GM23338 (cell line): Measurements from ENCODE around the gene SORCS3. TPM values are rescaled to one million over a fixed set of nuclear protein-coding genes. Genes with fewer than 3 reads are reported as not detected.

Experiments
- ATAC-seq: fragments of 200-7000 bp; cut with Tn5 transposase; 3 replicates; pipeline ENCODE4 v1.9.1; 2020
- DNase-seq: peaks from one replicate; pipeline ENCODE4 v3.0.0-alpha.2; 2015; ENCODE audit warnings: low spot score
- H2AFZ ChIP-seq: fragments of 200-600 bp; sonication (generic); 2 replicates; pipeline ENCODE4 v1.8.0; 2016; ENCODE audit warnings: antibody characterized with exemption, mild to moderate bottlenecking, moderate library complexity
- H3F3A ChIP-seq: fragments of 200-600 bp; sonication (generic); replicated peaks from 2 replicates; pipeline ENCODE4 v1.8.0; 2017; ENCODE audit warnings: antibody characterized with exemption, mixed run types, low read depth
- H3K27ac ChIP-seq: fragments of 200-600 bp; sonication (generic); 2 replicates; pipeline ENCODE4 v1.6.1; 2016; ENCODE audit warnings: low read depth
- H3K27me3 ChIP-seq: fragments of 200-600 bp; sonication (generic); 2 replicates; pipeline ENCODE4 v1.8.0; 2016; ENCODE audit warnings: mild to moderate bottlenecking, mixed run types, moderate library complexity; ENCODE audit not compliant: insufficient read depth
- H3K36me3 ChIP-seq: fragments of 200-600 bp; sonication (generic); 2 replicates; pipeline ENCODE4 v1.8.0; 2016; ENCODE audit warnings: mild to moderate bottlenecking; ENCODE audit not compliant: insufficient read depth
- H3K4me1 ChIP-seq: fragments of 200-600 bp; sonication (generic); 2 replicates; pipeline ENCODE4 v1.8.0; 2016; ENCODE audit warnings: mild to moderate bottlenecking, moderate library complexity; ENCODE audit not compliant: insufficient read depth
- H3K4me2 ChIP-seq: fragments of 200-600 bp; sonication (generic); 2 replicates; pipeline ENCODE4 v1.7.1; 2017; ENCODE audit warnings: mixed run types
- H3K4me3 ChIP-seq: fragments of 200-600 bp; sonication (generic); 2 replicates; pipeline ENCODE4 v1.6.1; 2016; ENCODE audit warnings: mixed run types
- H3K79me2 ChIP-seq: fragments of 200-600 bp; sonication (generic); replicated peaks from 2 replicates; pipeline ENCODE4 v1.8.0; 2017; ENCODE audit warnings: mild to moderate bottlenecking; ENCODE audit not compliant: insufficient read depth
- H3K9me2 ChIP-seq: fragments of 200-600 bp; sonication (generic); 2 replicates; pipeline ENCODE4 v1.8.0; 2017; ENCODE audit not compliant: insufficient read depth
- H4K20me1 ChIP-seq: fragments of 200-600 bp; sonication (generic); replicated peaks from 2 replicates; pipeline ENCODE4 v1.8.0; 2017; ENCODE audit warnings: mild to moderate bottlenecking; ENCODE audit not compliant: insufficient read depth
- H3K27ac Mint-ChIP-seq: 2 replicates; pipeline ENCODE4 v1.8.0; 2020; ENCODE audit warnings: inconsistent platforms, mild to moderate bottlenecking, moderate library complexity, mixed read lengths
- H3K27me3 Mint-ChIP-seq: 3 replicates; pipeline ENCODE4 v1.8.0; 2022; ENCODE audit warnings: low read depth, mild to moderate bottlenecking, moderate library complexity, mixed read lengths, inconsistent platforms; ENCODE audit not compliant: insufficient read depth, poor library complexity
- H3K36me3 Mint-ChIP-seq: 3 replicates; pipeline ENCODE4 v1.8.0; 2021; ENCODE audit warnings: low read depth, mild to moderate bottlenecking, inconsistent platforms, moderate library complexity, mixed read lengths
- H3K4me1 Mint-ChIP-seq: 3 replicates; pipeline ENCODE4 v1.8.0; 2020; ENCODE audit warnings: mild to moderate bottlenecking, inconsistent platforms, mixed read lengths
- H3K4me3 Mint-ChIP-seq: 3 replicates; pipeline ENCODE4 v1.8.0; 2021; ENCODE audit warnings: moderate library complexity, mild to moderate bottlenecking, inconsistent platforms, mixed read lengths
- H3K9me3 Mint-ChIP-seq: 3 replicates; pipeline ENCODE4 v1.8.0; 2020; ENCODE audit warnings: moderate library complexity, mild to moderate bottlenecking, inconsistent platforms, mixed read lengths
- EZH2phosphoT487 ChIP-seq: fragments of 200-600 bp; sonication (generic); IDR thresholded peaks from one replicate; pipeline ENCODE4 v1.8.1; 2018; ENCODE audit warnings: antibody characterized with exemption; ENCODE audit not compliant: unreplicated experiment
- JUNB ChIP-seq: IDR thresholded peaks from one replicate; pipeline ENCODE4 v1.6.1; 2016; ENCODE audit warnings: antibody characterized with exemption; ENCODE audit not compliant: unreplicated experiment
- NANOG ChIP-seq: IDR thresholded peaks from 2 replicates; pipeline ENCODE4 v1.6.1; 2016; ENCODE audit warnings: antibody characterized with exemption, borderline replicate concordance
- POLR2AphosphoS5 ChIP-seq: IDR thresholded peaks from 2 replicates; pipeline ENCODE4 v1.6.1; 2016; ENCODE audit warnings: antibody characterized with exemption, low read depth
- REST ChIP-seq: IDR thresholded peaks from one replicate; pipeline ENCODE4 v1.6.1; 2018; ENCODE audit warnings: antibody characterized with exemption; ENCODE audit not compliant: unreplicated experiment
- STAT1 ChIP-seq: IDR thresholded peaks from one replicate; pipeline ENCODE4 v1.6.1; 2016; ENCODE audit warnings: antibody characterized with exemption; ENCODE audit not compliant: unreplicated experiment
- polyA plus RNA-seq: library from polyadenylated mRNA; unstranded; fragments of >200 nt; fragmentation: Nextera tagmentation; extraction: Ambion mirVana; gene quantifications from 2 replicates; pipeline ENCODE4 v1.2.1, GENCODE V29; 2016
- total RNA-seq: library from RNA; depleted of rRNA; stranded (reverse); fragments of >200 nt; shearing (Covaris generic); gene quantifications from 2 replicates; pipeline ENCODE4 v1.2.3, GENCODE V29; 2014
- TF ChIP-seq, protein P1 (sequence below): fragments of 250-450 bp; sonication (Bioruptor Pico); IDR thresholded peaks from 2 replicates; pipeline ENCODE4 v1.5.0; 2020; ENCODE audit warnings: mild to moderate bottlenecking, moderate library complexity

Gene SORCS3
- total and polyA plus RNA-seq, 2 experiments from 2014 or later = 0.37 to 1.4 TPM

DNA sequence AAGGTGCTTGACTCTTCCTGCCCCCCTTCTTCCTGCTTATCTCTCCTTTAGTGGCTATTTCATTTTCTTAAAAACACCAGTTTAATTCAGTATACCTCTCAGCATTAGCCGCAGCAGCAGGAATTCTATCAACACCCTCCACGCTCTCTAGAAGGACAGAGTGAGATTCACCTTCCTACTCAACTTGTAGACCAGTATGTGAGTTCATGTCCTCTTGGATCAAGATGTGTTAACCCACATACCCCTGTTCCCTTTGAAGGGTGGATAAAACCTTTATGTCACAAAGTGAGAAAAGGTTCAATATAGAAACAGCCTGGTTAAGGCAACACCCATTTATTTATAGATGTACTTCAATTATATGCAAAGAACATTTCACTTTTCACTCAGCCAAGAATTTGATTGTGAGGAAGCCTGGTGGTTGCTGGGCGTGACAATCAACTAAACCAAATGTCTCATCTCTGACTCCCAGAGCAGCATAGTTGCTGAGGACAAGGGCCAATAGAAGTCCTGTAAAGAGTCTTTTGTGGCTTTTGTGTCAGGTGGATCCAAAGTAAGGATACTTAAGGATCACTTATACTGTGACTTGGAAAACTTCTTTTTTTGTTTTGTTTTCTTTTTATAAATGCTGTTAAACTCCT is 617.1 kb downstream of the SORCS3 start:
- Histone ChIP-seq H3K36me3 (no peaks in the 10 kb centered on the region), H3K4me2 (no peak overlapping the region), H2AFZ (no peak overlapping the region), H3K79me2 (no peaks in the 10 kb centered on the region), H3F3A (no peaks in the 10 kb centered on the region), H3K27me3 (no peaks in the 10 kb centered on the region), H3K4me1 (peaks cover 4% of the 10 kb centered on the region), H3K4me3 (no peak overlapping the region), H3K27ac (no peak overlapping the region), H4K20me1 (no peaks in the 10 kb centered on the region), H3K9me2 (no peaks in the 10 kb centered on the region)
- Mint-ChIP-seq H3K4me3 (no peak overlapping the region), H3K4me1 (peaks cover 5% of the 10 kb centered on the region; the same call in 2 of the 3 replicates), H3K27me3 (peaks cover 5% of the 10 kb centered on the region), H3K36me3 (no peaks in the 10 kb centered on the region), H3K9me3 (no peaks in the 10 kb centered on the region), H3K27ac (no peak overlapping the region; the same call in 1 of the 2 replicates)
- ATAC-seq (no peak), DNase-seq (no peak)
- TF ChIP-seq, protein P1, sequence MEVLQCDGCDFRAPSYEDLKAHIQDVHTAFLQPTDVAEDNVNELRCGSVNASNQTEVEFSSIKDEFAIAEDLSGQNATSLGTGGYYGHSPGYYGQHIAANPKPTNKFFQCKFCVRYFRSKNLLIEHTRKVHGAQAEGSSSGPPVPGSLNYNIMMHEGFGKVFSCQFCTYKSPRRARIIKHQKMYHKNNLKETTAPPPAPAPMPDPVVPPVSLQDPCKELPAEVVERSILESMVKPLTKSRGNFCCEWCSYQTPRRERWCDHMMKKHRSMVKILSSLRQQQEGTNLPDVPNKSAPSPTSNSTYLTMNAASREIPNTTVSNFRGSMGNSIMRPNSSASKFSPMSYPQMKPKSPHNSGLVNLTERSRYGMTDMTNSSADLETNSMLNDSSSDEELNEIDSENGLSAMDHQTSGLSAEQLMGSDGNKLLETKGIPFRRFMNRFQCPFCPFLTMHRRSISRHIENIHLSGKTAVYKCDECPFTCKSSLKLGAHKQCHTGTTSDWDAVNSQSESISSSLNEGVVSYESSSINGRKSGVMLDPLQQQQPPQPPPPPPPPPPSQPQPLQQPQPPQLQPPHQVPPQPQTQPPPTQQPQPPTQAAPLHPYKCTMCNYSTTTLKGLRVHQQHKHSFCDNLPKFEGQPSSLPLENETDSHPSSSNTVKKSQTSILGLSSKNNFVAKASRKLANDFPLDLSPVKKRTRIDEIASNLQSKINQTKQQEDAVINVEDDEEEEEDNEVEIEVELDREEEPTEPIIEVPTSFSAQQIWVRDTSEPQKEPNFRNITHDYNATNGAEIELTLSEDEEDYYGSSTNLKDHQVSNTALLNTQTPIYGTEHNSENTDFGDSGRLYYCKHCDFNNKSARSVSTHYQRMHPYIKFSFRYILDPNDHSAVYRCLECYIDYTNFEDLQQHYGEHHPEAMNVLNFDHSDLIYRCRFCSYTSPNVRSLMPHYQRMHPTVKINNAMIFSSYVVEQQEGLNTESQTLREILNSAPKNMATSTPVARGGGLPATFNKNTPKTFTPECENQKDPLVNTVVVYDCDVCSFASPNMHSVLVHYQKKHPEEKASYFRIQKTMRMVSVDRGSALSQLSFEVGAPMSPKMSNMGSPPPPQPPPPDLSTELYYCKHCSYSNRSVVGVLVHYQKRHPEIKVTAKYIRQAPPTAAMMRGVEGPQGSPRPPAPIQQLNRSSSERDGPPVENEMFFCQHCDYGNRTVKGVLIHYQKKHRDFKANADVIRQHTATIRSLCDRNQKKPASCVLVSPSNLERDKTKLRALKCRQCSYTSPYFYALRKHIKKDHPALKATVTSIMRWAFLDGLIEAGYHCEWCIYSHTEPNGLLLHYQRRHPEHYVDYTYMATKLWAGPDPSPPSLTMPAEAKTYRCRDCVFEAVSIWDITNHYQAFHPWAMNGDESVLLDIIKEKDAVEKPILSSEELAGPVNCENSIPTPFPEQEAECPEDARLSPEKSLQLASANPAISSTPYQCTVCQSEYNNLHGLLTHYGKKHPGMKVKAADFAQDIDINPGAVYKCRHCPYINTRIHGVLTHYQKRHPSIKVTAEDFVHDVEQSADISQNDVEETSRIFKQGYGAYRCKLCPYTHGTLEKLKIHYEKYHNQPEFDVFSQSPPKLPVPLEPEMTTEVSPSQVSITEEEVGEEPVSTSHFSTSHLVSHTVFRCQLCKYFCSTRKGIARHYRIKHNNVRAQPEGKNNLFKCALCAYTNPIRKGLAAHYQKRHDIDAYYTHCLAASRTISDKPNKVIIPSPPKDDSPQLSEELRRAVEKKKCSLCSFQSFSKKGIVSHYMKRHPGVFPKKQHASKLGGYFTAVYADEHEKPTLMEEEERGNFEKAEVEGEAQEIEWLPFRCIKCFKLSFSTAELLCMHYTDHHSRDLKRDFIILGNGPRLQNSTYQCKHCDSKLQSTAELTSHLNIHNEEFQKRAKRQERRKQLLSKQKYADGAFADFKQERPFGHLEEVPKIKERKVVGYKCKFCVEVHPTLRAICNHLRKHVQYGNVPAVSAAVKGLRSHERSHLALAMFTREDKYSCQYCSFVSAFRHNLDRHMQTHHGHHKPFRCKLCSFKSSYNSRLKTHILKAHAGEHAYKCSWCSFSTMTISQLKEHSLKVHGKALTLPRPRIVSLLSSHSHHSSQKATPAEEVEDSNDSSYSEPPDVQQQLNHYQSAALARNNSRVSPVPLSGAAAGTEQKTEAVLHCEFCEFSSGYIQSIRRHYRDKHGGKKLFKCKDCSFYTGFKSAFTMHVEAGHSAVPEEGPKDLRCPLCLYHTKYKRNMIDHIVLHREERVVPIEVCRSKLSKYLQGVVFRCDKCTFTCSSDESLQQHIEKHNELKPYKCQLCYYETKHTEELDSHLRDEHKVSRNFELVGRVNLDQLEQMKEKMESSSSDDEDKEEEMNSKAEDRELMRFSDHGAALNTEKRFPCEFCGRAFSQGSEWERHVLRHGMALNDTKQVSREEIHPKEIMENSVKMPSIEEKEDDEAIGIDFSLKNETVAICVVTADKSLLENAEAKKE = no peak
- TF ChIP-seq STAT1 (no peak), POLR2AphosphoS5 (no peak), EZH2phosphoT487 (no peak), JUNB (no peak), NANOG (no peak), REST (no peak)
